GM23338 (cell line): ENCODE results near the gene ARRDC2. TPM values are rescaled to one million over a fixed set of nuclear protein-coding genes. Genes with fewer than 3 reads are reported as not detected.

Source experiments
- ATAC-seq: fragments of 200-7000 bp; cut with Tn5 transposase; 3 replicates; pipeline ENCODE4 v1.9.1; 2020
- DNase-seq: peaks from one replicate; pipeline ENCODE4 v3.0.0-alpha.2; 2015; ENCODE audit warnings: low spot score
- H2AFZ ChIP-seq: fragments of 200-600 bp; sonication (generic); 2 replicates; pipeline ENCODE4 v1.8.0; 2016; ENCODE audit warnings: antibody characterized with exemption, mild to moderate bottlenecking, moderate library complexity
- H3F3A ChIP-seq: fragments of 200-600 bp; sonication (generic); replicated peaks from 2 replicates; pipeline ENCODE4 v1.8.0; 2017; ENCODE audit warnings: antibody characterized with exemption, mixed run types, low read depth
- H3K27ac ChIP-seq: fragments of 200-600 bp; sonication (generic); 2 replicates; pipeline ENCODE4 v1.6.1; 2016; ENCODE audit warnings: low read depth
- H3K27me3 ChIP-seq: fragments of 200-600 bp; sonication (generic); 2 replicates; pipeline ENCODE4 v1.8.0; 2016; ENCODE audit warnings: mild to moderate bottlenecking, mixed run types, moderate library complexity; ENCODE audit not compliant: insufficient read depth
- H3K36me3 ChIP-seq: fragments of 200-600 bp; sonication (generic); 2 replicates; pipeline ENCODE4 v1.8.0; 2016; ENCODE audit warnings: mild to moderate bottlenecking; ENCODE audit not compliant: insufficient read depth
- H3K4me1 ChIP-seq: fragments of 200-600 bp; sonication (generic); 2 replicates; pipeline ENCODE4 v1.8.0; 2016; ENCODE audit warnings: mild to moderate bottlenecking, moderate library complexity; ENCODE audit not compliant: insufficient read depth
- H3K4me2 ChIP-seq: fragments of 200-600 bp; sonication (generic); 2 replicates; pipeline ENCODE4 v1.7.1; 2017; ENCODE audit warnings: mixed run types
- H3K4me3 ChIP-seq: fragments of 200-600 bp; sonication (generic); 2 replicates; pipeline ENCODE4 v1.6.1; 2016; ENCODE audit warnings: mixed run types
- H3K79me2 ChIP-seq: fragments of 200-600 bp; sonication (generic); replicated peaks from 2 replicates; pipeline ENCODE4 v1.8.0; 2017; ENCODE audit warnings: mild to moderate bottlenecking; ENCODE audit not compliant: insufficient read depth
- H3K9me2 ChIP-seq: fragments of 200-600 bp; sonication (generic); 2 replicates; pipeline ENCODE4 v1.8.0; 2017; ENCODE audit not compliant: insufficient read depth
- H4K20me1 ChIP-seq: fragments of 200-600 bp; sonication (generic); replicated peaks from 2 replicates; pipeline ENCODE4 v1.8.0; 2017; ENCODE audit warnings: mild to moderate bottlenecking; ENCODE audit not compliant: insufficient read depth
- H3K27ac Mint-ChIP-seq: 2 replicates; pipeline ENCODE4 v1.8.0; 2020; ENCODE audit warnings: inconsistent platforms, mild to moderate bottlenecking, moderate library complexity, mixed read lengths
- H3K27me3 Mint-ChIP-seq: 3 replicates; pipeline ENCODE4 v1.8.0; 2022; ENCODE audit warnings: low read depth, mild to moderate bottlenecking, moderate library complexity, mixed read lengths, inconsistent platforms; ENCODE audit not compliant: insufficient read depth, poor library complexity
- H3K36me3 Mint-ChIP-seq: 3 replicates; pipeline ENCODE4 v1.8.0; 2021; ENCODE audit warnings: low read depth, mild to moderate bottlenecking, inconsistent platforms, moderate library complexity, mixed read lengths
- H3K4me1 Mint-ChIP-seq: 3 replicates; pipeline ENCODE4 v1.8.0; 2020; ENCODE audit warnings: mild to moderate bottlenecking, inconsistent platforms, mixed read lengths
- H3K4me3 Mint-ChIP-seq: 3 replicates; pipeline ENCODE4 v1.8.0; 2021; ENCODE audit warnings: moderate library complexity, mild to moderate bottlenecking, inconsistent platforms, mixed read lengths
- H3K9me3 Mint-ChIP-seq: 3 replicates; pipeline ENCODE4 v1.8.0; 2020; ENCODE audit warnings: moderate library complexity, mild to moderate bottlenecking, inconsistent platforms, mixed read lengths
- CREB1 ChIP-seq: fragments of 250-450 bp; sonication (Bioruptor Pico); IDR thresholded peaks from 2 replicates; pipeline ENCODE4 v1.5.0; 2020; ENCODE audit warnings: low read depth, mild to moderate bottlenecking, moderate library complexity
- EZH2 ChIP-seq: fragments of 200-600 bp; sonication (generic); IDR thresholded peaks from one replicate; pipeline ENCODE4 v1.8.0; 2017; ENCODE audit warnings: antibody characterized with exemption, mild to moderate bottlenecking, low read depth; ENCODE audit not compliant: unreplicated experiment
- EZH2phosphoT487 ChIP-seq: fragments of 200-600 bp; sonication (generic); IDR thresholded peaks from one replicate; pipeline ENCODE4 v1.8.1; 2018; ENCODE audit warnings: antibody characterized with exemption; ENCODE audit not compliant: unreplicated experiment
- JUNB ChIP-seq: IDR thresholded peaks from one replicate; pipeline ENCODE4 v1.6.1; 2016; ENCODE audit warnings: antibody characterized with exemption; ENCODE audit not compliant: unreplicated experiment
- NANOG ChIP-seq: IDR thresholded peaks from 2 replicates; pipeline ENCODE4 v1.6.1; 2016; ENCODE audit warnings: antibody characterized with exemption, borderline replicate concordance
- POLR2AphosphoS5 ChIP-seq: IDR thresholded peaks from 2 replicates; pipeline ENCODE4 v1.6.1; 2016; ENCODE audit warnings: antibody characterized with exemption, low read depth
- STAT1 ChIP-seq: IDR thresholded peaks from one replicate; pipeline ENCODE4 v1.6.1; 2016; ENCODE audit warnings: antibody characterized with exemption; ENCODE audit not compliant: unreplicated experiment
- ZNF114 ChIP-seq: fragments of 250-450 bp; sonication (Bioruptor Pico); IDR thresholded peaks from 2 replicates; pipeline ENCODE4 v1.5.0; 2020; ENCODE audit warnings: mild to moderate bottlenecking, moderate library complexity
- polyA plus RNA-seq: library from polyadenylated mRNA; unstranded; fragments of >200 nt; fragmentation: Nextera tagmentation; extraction: Ambion mirVana; gene quantifications from 2 replicates; pipeline ENCODE4 v1.2.1, GENCODE V29; 2016
- total RNA-seq: library from RNA; depleted of rRNA; stranded (reverse); fragments of >200 nt; shearing (Covaris generic); gene quantifications from 2 replicates; pipeline ENCODE4 v1.2.3, GENCODE V29; 2014
- TF ChIP-seq, protein P1 (sequence below): IDR thresholded peaks from 2 replicates; pipeline ENCODE4 v1.6.1; 2016; ENCODE audit warnings: antibody characterized with exemption
- TF ChIP-seq, protein P2 (sequence below): IDR thresholded peaks from one replicate; pipeline ENCODE4 v1.6.1; 2018; ENCODE audit warnings: antibody characterized with exemption; ENCODE audit not compliant: unreplicated experiment
- TF ChIP-seq, protein P3 (sequence below), 2 experiments: fragments of 200-600 bp in 1 of 2; sonication (generic) in 1 of 2; conservative IDR thresholded peaks; 2 replicates each; pipeline versions ENCODE4 v1.5.1 to v1.6.1; 2016 to 2017; ENCODE audit warnings: antibody characterized with exemption in 2 of 2, low read depth in 2 of 2, mild to moderate bottlenecking in 2 of 2, moderate library complexity in 1 of 2

ARRDC2 gene
- total and polyA plus RNA-seq, 2 experiments from 2014 or later: 2.4 to 7.1 TPM

DNA sequence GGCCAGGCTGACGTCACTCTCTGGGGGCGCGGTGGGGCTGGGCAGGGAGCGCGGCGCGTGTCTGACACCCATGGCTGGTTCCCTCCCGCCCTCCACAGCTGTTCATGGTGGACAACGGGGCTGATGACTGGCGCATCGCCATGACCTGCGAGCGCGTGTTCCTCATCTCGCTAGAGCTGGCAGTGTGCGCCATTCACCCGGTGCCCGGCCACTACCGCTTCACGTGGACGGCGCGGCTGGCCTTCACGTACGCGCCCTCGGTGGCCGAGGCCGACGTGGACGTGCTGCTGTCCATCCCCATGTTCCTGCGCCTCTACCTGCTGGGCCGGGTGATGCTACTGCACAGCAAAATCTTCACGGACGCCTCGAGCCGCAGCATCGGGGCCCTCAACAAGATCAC is 26.4 kb upstream of the ARRDC2 start:
- H3K79me2 ChIP-seq: no peaks in the 10 kb centered on the region
- Mint-ChIP-seq H3K27ac (no peak overlapping the region), H3K4me3 (no peak overlapping the region), H3K4me1 (peaks cover 7% of the 10 kb centered on the region; the same call in 1 of the 3 replicates), H3K36me3 (no peaks in the 10 kb centered on the region), H3K27me3 (peaks cover 18% of the 10 kb centered on the region), H3K9me3 (no peaks in the 10 kb centered on the region)
- H3K4me2 ChIP-seq: no peak overlapping the region
- no peak overlapping the region for H3K4me3 ChIP-seq
- H3K27me3 ChIP-seq: no peaks in the 10 kb centered on the region
- no peak for TF ChIP-seq CREB1 (CRISPR knock-in tag)
- H2AFZ ChIP-seq: no peak overlapping the region
- H4K20me1 ChIP-seq: peaks cover 3% of the 10 kb centered on the region; the same call in 1 of the 2 replicates
- no peaks in the 10 kb centered on the region for H3F3A ChIP-seq
- no peaks in the 10 kb centered on the region for H3K9me2 ChIP-seq
- DNase-seq (no peak), ATAC-seq (no peak)
- no peaks in the 10 kb centered on the region for H3K4me1 ChIP-seq
- no peaks in the 10 kb centered on the region for H3K36me3 ChIP-seq
- H3K27ac ChIP-seq: no peak overlapping the region

DNA sequence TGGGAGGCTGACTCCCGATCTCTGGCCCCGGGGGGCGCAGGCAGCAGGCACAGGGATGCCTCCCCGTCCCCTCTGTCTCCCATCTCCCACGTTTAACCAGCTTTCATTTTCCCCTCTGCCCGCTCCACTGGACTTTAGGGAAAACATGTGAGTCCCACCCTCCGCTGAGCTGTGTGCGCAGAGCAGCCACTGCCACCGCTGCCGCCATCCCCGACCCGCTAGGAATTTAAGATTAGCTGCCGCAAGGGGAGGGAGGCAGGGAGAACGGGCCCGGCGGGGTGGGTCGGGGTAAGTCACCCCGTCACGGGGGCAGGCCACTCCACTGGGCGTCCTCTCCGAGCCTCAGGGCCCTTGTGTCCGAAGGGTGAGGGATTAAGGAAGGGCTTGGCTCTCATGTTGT is 25.5 kb upstream of the ARRDC2 start:
- H3K36me3 ChIP-seq: no peaks in the 10 kb centered on the region
- Mint-ChIP-seq H3K27ac (no peak overlapping the region), H3K4me3 (no peak overlapping the region), H3K27me3 (peaks cover 21% of the 10 kb centered on the region), H3K9me3 (no peaks in the 10 kb centered on the region), H3K4me1 (peaks cover 7% of the 10 kb centered on the region; the same call in 1 of the 3 replicates), H3K36me3 (no peaks in the 10 kb centered on the region)
- H3F3A ChIP-seq: no peaks in the 10 kb centered on the region
- H3K27me3 ChIP-seq: no peaks in the 10 kb centered on the region
- peaks cover 3% of the 10 kb centered on the region; the same call in 1 of the 2 replicates for H4K20me1 ChIP-seq
- H3K27ac ChIP-seq: no peak overlapping the region
- H3K4me2 ChIP-seq: no peak overlapping the region
- H3K4me3 ChIP-seq: no peak overlapping the region
- no peak for DNase-seq
- H2AFZ ChIP-seq: no peak overlapping the region
- TF ChIP-seq ZNF114 (CRISPR knock-in tag): no peak
- TF ChIP-seq, protein P1, sequence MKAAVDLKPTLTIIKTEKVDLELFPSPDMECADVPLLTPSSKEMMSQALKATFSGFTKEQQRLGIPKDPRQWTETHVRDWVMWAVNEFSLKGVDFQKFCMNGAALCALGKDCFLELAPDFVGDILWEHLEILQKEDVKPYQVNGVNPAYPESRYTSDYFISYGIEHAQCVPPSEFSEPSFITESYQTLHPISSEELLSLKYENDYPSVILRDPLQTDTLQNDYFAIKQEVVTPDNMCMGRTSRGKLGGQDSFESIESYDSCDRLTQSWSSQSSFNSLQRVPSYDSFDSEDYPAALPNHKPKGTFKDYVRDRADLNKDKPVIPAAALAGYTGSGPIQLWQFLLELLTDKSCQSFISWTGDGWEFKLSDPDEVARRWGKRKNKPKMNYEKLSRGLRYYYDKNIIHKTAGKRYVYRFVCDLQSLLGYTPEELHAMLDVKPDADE: no peak
- TF ChIP-seq EZH2: no peak
- no peak for TF ChIP-seq POLR2AphosphoS5
- TF ChIP-seq NANOG: no peak
- no peak for TF ChIP-seq CREB1 (CRISPR knock-in tag)
- no peak for TF ChIP-seq JUNB
- no peak for TF ChIP-seq EZH2phosphoT487
- TF ChIP-seq, protein P2, sequence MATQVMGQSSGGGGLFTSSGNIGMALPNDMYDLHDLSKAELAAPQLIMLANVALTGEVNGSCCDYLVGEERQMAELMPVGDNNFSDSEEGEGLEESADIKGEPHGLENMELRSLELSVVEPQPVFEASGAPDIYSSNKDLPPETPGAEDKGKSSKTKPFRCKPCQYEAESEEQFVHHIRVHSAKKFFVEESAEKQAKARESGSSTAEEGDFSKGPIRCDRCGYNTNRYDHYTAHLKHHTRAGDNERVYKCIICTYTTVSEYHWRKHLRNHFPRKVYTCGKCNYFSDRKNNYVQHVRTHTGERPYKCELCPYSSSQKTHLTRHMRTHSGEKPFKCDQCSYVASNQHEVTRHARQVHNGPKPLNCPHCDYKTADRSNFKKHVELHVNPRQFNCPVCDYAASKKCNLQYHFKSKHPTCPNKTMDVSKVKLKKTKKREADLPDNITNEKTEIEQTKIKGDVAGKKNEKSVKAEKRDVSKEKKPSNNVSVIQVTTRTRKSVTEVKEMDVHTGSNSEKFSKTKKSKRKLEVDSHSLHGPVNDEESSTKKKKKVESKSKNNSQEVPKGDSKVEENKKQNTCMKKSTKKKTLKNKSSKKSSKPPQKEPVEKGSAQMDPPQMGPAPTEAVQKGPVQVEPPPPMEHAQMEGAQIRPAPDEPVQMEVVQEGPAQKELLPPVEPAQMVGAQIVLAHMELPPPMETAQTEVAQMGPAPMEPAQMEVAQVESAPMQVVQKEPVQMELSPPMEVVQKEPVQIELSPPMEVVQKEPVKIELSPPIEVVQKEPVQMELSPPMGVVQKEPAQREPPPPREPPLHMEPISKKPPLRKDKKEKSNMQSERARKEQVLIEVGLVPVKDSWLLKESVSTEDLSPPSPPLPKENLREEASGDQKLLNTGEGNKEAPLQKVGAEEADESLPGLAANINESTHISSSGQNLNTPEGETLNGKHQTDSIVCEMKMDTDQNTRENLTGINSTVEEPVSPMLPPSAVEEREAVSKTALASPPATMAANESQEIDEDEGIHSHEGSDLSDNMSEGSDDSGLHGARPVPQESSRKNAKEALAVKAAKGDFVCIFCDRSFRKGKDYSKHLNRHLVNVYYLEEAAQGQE: no peak
- TF ChIP-seq STAT1: no peak
- TF ChIP-seq, protein P3, sequence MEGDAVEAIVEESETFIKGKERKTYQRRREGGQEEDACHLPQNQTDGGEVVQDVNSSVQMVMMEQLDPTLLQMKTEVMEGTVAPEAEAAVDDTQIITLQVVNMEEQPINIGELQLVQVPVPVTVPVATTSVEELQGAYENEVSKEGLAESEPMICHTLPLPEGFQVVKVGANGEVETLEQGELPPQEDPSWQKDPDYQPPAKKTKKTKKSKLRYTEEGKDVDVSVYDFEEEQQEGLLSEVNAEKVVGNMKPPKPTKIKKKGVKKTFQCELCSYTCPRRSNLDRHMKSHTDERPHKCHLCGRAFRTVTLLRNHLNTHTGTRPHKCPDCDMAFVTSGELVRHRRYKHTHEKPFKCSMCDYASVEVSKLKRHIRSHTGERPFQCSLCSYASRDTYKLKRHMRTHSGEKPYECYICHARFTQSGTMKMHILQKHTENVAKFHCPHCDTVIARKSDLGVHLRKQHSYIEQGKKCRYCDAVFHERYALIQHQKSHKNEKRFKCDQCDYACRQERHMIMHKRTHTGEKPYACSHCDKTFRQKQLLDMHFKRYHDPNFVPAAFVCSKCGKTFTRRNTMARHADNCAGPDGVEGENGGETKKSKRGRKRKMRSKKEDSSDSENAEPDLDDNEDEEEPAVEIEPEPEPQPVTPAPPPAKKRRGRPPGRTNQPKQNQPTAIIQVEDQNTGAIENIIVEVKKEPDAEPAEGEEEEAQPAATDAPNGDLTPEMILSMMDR (conservative IDR thresholded peaks at IDR 0.05; ENCODE audit: low read depth in 2 of 2): no peak
- no peaks in the 10 kb centered on the region for H3K9me2 ChIP-seq
- H3K4me1 ChIP-seq: no peaks in the 10 kb centered on the region
- no peaks in the 10 kb centered on the region for H3K79me2 ChIP-seq
- ATAC-seq: no peak
